ENCODE data around the gene CD300C.

- TF ChIP-seq CTCF (IDR thresholded peaks at IDR 0.05; ENCODE audit: low read length) = no peak
- no peak for TF ChIP-seq EZH2phosphoT487 (IDR thresholded peaks at IDR 0.05; ENCODE audit: low read length)
Observed at GRCh38 chr17:74530831-74531150, 15.1 kb downstream of the CD300C start.

All from MM.1S (cell line).